Muscle of leg (tissue), 11 donors: ENCODE results near the gene CDR2. TPM values are rescaled to one million over a fixed set of nuclear protein-coding genes. Genes with fewer than 3 reads are reported as not detected.
A peak's percentile ranks its signal among the peaks of the same experiment; 100 is the strongest.

Experiments
- DNase-seq: peaks from one replicate; pipeline ENCODE4 v3.0.0; 2013
- H3K27ac ChIP-seq: one replicate; pipeline ENCODE4 v1.5.1; 2013; ENCODE audit warnings: mild to moderate bottlenecking, low read length, control low read depth
- H3K27me3 ChIP-seq: one replicate; pipeline ENCODE4 v1.6.1; 2013; ENCODE audit warnings: low read length; ENCODE audit not compliant: control insufficient read depth, insufficient read depth
- H3K36me3 ChIP-seq: one replicate; pipeline ENCODE4 v1.6.1; 2013; ENCODE audit warnings: low read length; ENCODE audit not compliant: control insufficient read depth, insufficient read depth
- H3K4me1 ChIP-seq: one replicate; pipeline ENCODE4 v1.6.1; 2013; ENCODE audit warnings: low read length; ENCODE audit not compliant: control insufficient read depth, insufficient read depth
- H3K4me3 ChIP-seq: one replicate; pipeline ENCODE4 v1.5.1; 2013; ENCODE audit warnings: low read length, control low read depth
- H3K9me3 ChIP-seq: replicated peaks from 2 replicates; pipeline ENCODE4 v1.6.1; 2013; ENCODE audit warnings: low read depth, low read length; ENCODE audit not compliant: control insufficient read depth
- WGBS: methylation state at CpG from one replicate; pipeline ENCODE4 v1.1.5; 2013; ENCODE audit warnings: missing lambda C conversion rate; ENCODE audit not compliant: insufficient coverage; 5-methylcytosine and 5-hydroxymethylcytosine counted together
- polyA plus RNA-seq, 8 donors: library from polyadenylated mRNA; unstranded; fragments of 120-200 nt; gene quantifications; one replicate each; pipeline versions ENCODE4 v1.2.1 to v1.2.3, GENCODE V29; 2013; ENCODE audit warnings: inconsistent platforms in 1 of 8, low replicate concordance in 1 of 8; ENCODE audit not compliant: insufficient read length in 8 of 8, insufficient read depth in 1 of 8
- total RNA-seq: library from RNA; stranded (reverse); fragments of 120-200 nt; gene quantifications from one replicate; pipeline ENCODE4 v1.2.4, GENCODE V29; 2013

CDR2 gene
- total and polyA plus RNA-seq, 9 donors, result 13.5 to 29.5 (median 16.8) TPM

DNA sequence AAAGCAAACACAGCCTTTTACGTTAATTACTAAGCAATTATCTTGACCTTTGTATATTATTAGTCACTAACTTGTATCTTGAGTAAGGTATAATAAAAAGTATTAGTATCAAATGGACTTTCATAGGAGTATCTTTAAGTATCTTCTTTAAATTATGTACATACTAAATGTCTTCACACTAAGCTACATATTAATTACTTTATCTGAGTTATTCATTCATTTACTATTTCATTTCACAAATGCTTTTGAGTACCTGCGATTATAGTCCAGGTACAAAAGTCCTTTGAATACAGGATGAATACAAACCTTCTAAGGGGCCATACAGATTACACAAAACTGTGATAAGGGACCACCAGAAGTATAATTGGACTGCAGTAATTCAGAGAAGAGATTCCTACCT lies 33.1 kb upstream of the CDR2 start:
- Histone ChIP-seq H3K27me3 (no peaks in the 10 kb centered on the region), H3K4me1 (no peaks in the 10 kb centered on the region), H3K36me3 (no peaks in the 10 kb centered on the region), H3K4me3 (no peak overlapping the region), H3K9me3 (no peaks in the 10 kb centered on the region), H3K27ac (no peak overlapping the region)
- WGBS, result no CpG with 5 or more reads among the region's 2 CpGs
- no peak for DNase-seq

GRCh38 chr16:22402191-22402590 lies 27.8 kb upstream of the CDR2 start:
- Histone ChIP-seq H3K27me3 (no peaks in the 10 kb centered on the region), H3K36me3 (no peaks in the 10 kb centered on the region), H3K27ac (no peak overlapping the region), H3K4me1 (no peaks in the 10 kb centered on the region), H3K9me3 (no peaks in the 10 kb centered on the region), H3K4me3 (no peak overlapping the region)
- DNase-seq, result no peak

GRCh38 chr16:22400900-22401299 lies 26.5 kb upstream of the CDR2 start:
- 73% methylated on average over 2 of the region's 3 CpGs for WGBS
- no peaks in the 10 kb centered on the region for H3K36me3 ChIP-seq
- H3K4me3 ChIP-seq, result no peak overlapping the region
- DNase-seq, result peak; percentile 16
- no peaks in the 10 kb centered on the region for H3K4me1 ChIP-seq
- no peaks in the 10 kb centered on the region for H3K27me3 ChIP-seq
- no peak overlapping the region for H3K27ac ChIP-seq
- H3K9me3 ChIP-seq, result no peaks in the 10 kb centered on the region

GRCh38 chr16:22397931-22398330 lies 23.5 kb upstream of the CDR2 start:
- no peaks in the 10 kb centered on the region for H3K9me3 ChIP-seq
- no peak overlapping the region for H3K27ac ChIP-seq
- H3K4me3 ChIP-seq, result no peak overlapping the region
- no peak for DNase-seq
- no peaks in the 10 kb centered on the region for H3K36me3 ChIP-seq
- H3K27me3 ChIP-seq, result no peaks in the 10 kb centered on the region
- no peaks in the 10 kb centered on the region for H3K4me1 ChIP-seq

DNA sequence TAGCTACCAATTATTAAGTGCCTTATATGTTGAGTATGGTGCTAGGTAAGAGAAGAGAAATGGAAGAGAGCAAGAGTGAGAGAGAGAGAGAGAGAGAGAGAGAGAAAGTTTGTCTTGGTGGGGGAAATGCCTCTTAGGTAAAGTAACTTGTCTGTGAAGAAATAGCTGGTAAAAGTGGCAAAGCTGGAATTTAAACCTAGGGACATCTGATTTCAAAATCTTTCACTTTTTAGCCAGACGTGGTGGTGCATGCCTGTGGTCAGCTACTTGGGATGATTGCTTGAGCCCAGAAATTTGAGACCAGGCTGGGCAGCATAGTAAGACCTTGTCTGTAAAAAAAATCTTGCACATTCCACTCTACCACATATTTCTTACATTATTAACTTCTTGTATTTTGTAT lies 23.0 kb upstream of the CDR2 start:
- H3K4me1 ChIP-seq, result no peaks in the 10 kb centered on the region
- H3K36me3 ChIP-seq, result no peaks in the 10 kb centered on the region
- no peaks in the 10 kb centered on the region for H3K27me3 ChIP-seq
- DNase-seq, result no peak
- no peaks in the 10 kb centered on the region for H3K9me3 ChIP-seq
- WGBS, result no CpG with 5 or more reads among the region's 1 CpG
- no peak overlapping the region for H3K4me3 ChIP-seq
- no peak overlapping the region for H3K27ac ChIP-seq

- no peak overlapping the region for H3K4me3 ChIP-seq
- no peak for DNase-seq
- no peaks in the 10 kb centered on the region for H3K27me3 ChIP-seq
- H3K27ac ChIP-seq, result no peak overlapping the region
- H3K4me1 ChIP-seq, result no peaks in the 10 kb centered on the region
- no peaks in the 10 kb centered on the region for H3K9me3 ChIP-seq
- 94% methylated on average over 1 of the region's 4 CpGs for WGBS
- no peaks in the 10 kb centered on the region for H3K36me3 ChIP-seq
Measured at GRCh38 chr16:22395960-22396359, 21.5 kb upstream of the CDR2 start.

- no peak overlapping the region for H3K27ac ChIP-seq
- no peak overlapping the region for H3K4me3 ChIP-seq
- H3K36me3 ChIP-seq, result no peaks in the 10 kb centered on the region
- H3K4me1 ChIP-seq, result no peaks in the 10 kb centered on the region
- no CpG with 5 or more reads among the region's 1 CpG for WGBS
- H3K9me3 ChIP-seq, result no peaks in the 10 kb centered on the region
- DNase-seq, result no peak
- H3K27me3 ChIP-seq, result no peaks in the 10 kb centered on the region
Measured at GRCh38 chr16:22394121-22394520, 19.7 kb upstream of the CDR2 start.

- H3K27ac ChIP-seq, result no peak overlapping the region
- DNase-seq, result no peak
- no peaks in the 10 kb centered on the region for H3K4me1 ChIP-seq
- no CpG with 5 or more reads among the region's 3 CpGs for WGBS
- no peak overlapping the region for H3K4me3 ChIP-seq
- H3K36me3 ChIP-seq, result no peaks in the 10 kb centered on the region
- H3K9me3 ChIP-seq, result no peaks in the 10 kb centered on the region
- no peaks in the 10 kb centered on the region for H3K27me3 ChIP-seq
Measured at GRCh38 chr16:22388101-22388644, 13.8 kb upstream of the CDR2 start.

- peak; percentile 77 for DNase-seq
- no peak overlapping the region for H3K27ac ChIP-seq
- WGBS, result no CpG with 5 or more reads among the region's 2 CpGs
Measured at GRCh38 chr16:22386976-22387375, 12.6 kb upstream of the CDR2 start.

DNA sequence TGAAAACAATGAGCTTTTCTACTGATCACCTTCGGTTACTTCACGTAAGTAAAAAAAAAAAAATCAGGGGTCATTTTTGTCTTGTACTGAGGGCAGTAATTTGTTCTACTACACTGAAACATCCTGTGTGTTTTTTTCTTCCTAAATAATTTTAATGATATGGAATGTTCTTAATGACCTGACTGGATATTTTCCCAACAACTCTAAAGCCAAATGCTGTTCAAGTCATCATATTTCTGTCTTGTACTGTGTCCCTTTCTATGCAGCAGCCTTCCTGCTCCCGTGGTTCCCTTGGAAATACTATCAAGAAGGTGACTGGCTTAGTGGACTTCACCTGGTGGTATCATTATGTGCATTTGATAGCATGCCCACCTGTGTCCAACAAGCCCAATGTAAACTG lies 10.8 kb upstream of the CDR2 start:
- Histone ChIP-seq H3K9me3 (no peaks in the 10 kb centered on the region), H3K27me3 (no peaks in the 10 kb centered on the region), H3K4me3 (no peak overlapping the region), H3K27ac (no peak overlapping the region), H3K36me3 (no peaks in the 10 kb centered on the region), H3K4me1 (no peaks in the 10 kb centered on the region)
- no CpG with 5 or more reads among the region's 3 CpGs for WGBS
- no peak for DNase-seq

More at GRCh38 chr16:22386976-22387375, 12.6 kb upstream of the CDR2 start:
- H3K4me3 ChIP-seq, result no peak overlapping the region
- no peaks in the 10 kb centered on the region for H3K36me3 ChIP-seq
- H3K9me3 ChIP-seq, result no peaks in the 10 kb centered on the region
- H3K27me3 ChIP-seq, result no peaks in the 10 kb centered on the region
- H3K4me1 ChIP-seq, result no peaks in the 10 kb centered on the region

- DNase-seq, result no peak
- no peaks in the 10 kb centered on the region for H3K36me3 ChIP-seq
- no peak overlapping the region for H3K27ac ChIP-seq
- WGBS, result 88% methylated on average over 2 of the region's 3 CpGs
- H3K4me1 ChIP-seq, result no peaks in the 10 kb centered on the region
- no peaks in the 10 kb centered on the region for H3K27me3 ChIP-seq
- H3K9me3 ChIP-seq, result no peaks in the 10 kb centered on the region
- no peak overlapping the region for H3K4me3 ChIP-seq
Measured at GRCh38 chr16:22383827-22384226, 9.4 kb upstream of the CDR2 start.
